WTC11 (cell line): ENCODE data around the gene AK6. TPM values are rescaled to one million over a fixed set of nuclear protein-coding genes. Genes with fewer than 3 reads are reported as not detected.

Source experiments
- ATAC-seq: fragments of 200-7000 bp; cut with Tn5 transposase; 2 replicates; pipeline ENCODE4 v1.10.0; 2021; ENCODE audit warnings: mild to moderate bottlenecking, moderate library complexity
- CTCF ChIA-PET: fragments of 300-600 bp; sonication (Branson Sonifier 250); formaldehyde crosslinking; loops from one replicate; lab custom pipeline; 2021; ENCODE audit warnings: antibody characterized with exemption; lab: Charles Lee
- POLR2A ChIA-PET: fragments of 350-600 bp; sonication (Branson Sonifier 250); formaldehyde crosslinking; loops from one replicate; lab custom pipeline; 2021; ENCODE audit warnings: antibody characterized with exemption; lab: Charles Lee
- DNase-seq: peaks from one replicate; pipeline ENCODE4 v3.0.0; 2021; ENCODE audit warnings: low spot score
- H3K27ac Mint-ChIP-seq: 2 replicates; pipeline ENCODE4 v1.8.0; 2021; ENCODE audit warnings: mixed read lengths
- H3K27me3 Mint-ChIP-seq: 2 replicates; pipeline ENCODE4 v1.8.0; 2021; ENCODE audit warnings: low read depth, mild to moderate bottlenecking, moderate library complexity, mixed read lengths
- H3K36me3 Mint-ChIP-seq: 2 replicates; pipeline ENCODE4 v1.8.0; 2021; ENCODE audit warnings: mixed read lengths
- H3K4me1 Mint-ChIP-seq: 2 replicates; pipeline ENCODE4 v1.8.0; 2022; ENCODE audit warnings: mixed read lengths
- H3K4me3 Mint-ChIP-seq: 2 replicates; pipeline ENCODE4 v1.8.0; 2021; ENCODE audit warnings: mild to moderate bottlenecking, moderate library complexity, mixed read lengths
- H3K9me3 Mint-ChIP-seq: 2 replicates; pipeline ENCODE4 v1.8.0; 2021; ENCODE audit warnings: mixed read lengths
- CREM ChIP-seq: sonication (generic); formaldehyde crosslinking; IDR thresholded peaks from 2 replicates; pipeline ENCODE4 v1.8.1; 2022; ENCODE audit warnings: mild to moderate bottlenecking, missing genetic modification reagents, moderate library complexity
- ERG ChIP-seq: fragments of 250-450 bp; sonication (Bioruptor Pico); IDR thresholded peaks from 2 replicates; pipeline ENCODE4 v1.8.0; 2021; ENCODE audit warnings: mild to moderate bottlenecking
- ETV6 ChIP-seq: sonication (generic); formaldehyde crosslinking; IDR thresholded peaks from 2 replicates; pipeline ENCODE4 v1.8.1; 2022; ENCODE audit warnings: mild to moderate bottlenecking, missing genetic modification reagents
- GRHL2 ChIP-seq: fragments of 250-450 bp; sonication (Bioruptor Pico); IDR thresholded peaks from 2 replicates; pipeline ENCODE4 v1.8.0; 2022; ENCODE audit warnings: mild to moderate bottlenecking, moderate library complexity; ENCODE audit not compliant: insufficient replicate concordance, severe bottlenecking
- GTF2I ChIP-seq: fragments of 250-450 bp; sonication (Bioruptor Pico); conservative IDR thresholded peaks from 2 replicates; pipeline ENCODE4 v1.4.0; 2021; ENCODE audit warnings: mild to moderate bottlenecking
- MAX ChIP-seq: sonication (generic); formaldehyde crosslinking; IDR thresholded peaks from 2 replicates; pipeline ENCODE4 v1.8.0; 2022; ENCODE audit warnings: mild to moderate bottlenecking, missing genetic modification reagents
- MLX ChIP-seq: sonication (generic); formaldehyde crosslinking; IDR thresholded peaks from 2 replicates; pipeline ENCODE4 v1.8.1; 2023; ENCODE audit warnings: mild to moderate bottlenecking, missing genetic modification reagents, moderate library complexity
- MYBL2 ChIP-seq: sonication (generic); formaldehyde crosslinking; IDR thresholded peaks from 2 replicates; pipeline ENCODE4 v1.8.1; 2023; ENCODE audit warnings: mild to moderate bottlenecking, moderate library complexity, missing genetic modification reagents
- NFYB ChIP-seq: sonication (generic); formaldehyde crosslinking; conservative IDR thresholded peaks from 2 replicates; pipeline ENCODE4 v1.8.0; 2022; ENCODE audit warnings: low read depth, missing genetic modification reagents
- NR1H2 ChIP-seq: sonication (generic); formaldehyde crosslinking; IDR thresholded peaks from 2 replicates; pipeline ENCODE4 v1.9.0; 2021; ENCODE audit warnings: mild to moderate bottlenecking, moderate library complexity, missing genetic modification reagents
- PRDM15 ChIP-seq: sonication (generic); formaldehyde crosslinking; IDR thresholded peaks from 2 replicates; pipeline ENCODE4 v1.8.0; 2022; ENCODE audit warnings: missing genetic modification reagents
- SMAD4 ChIP-seq: sonication (generic); formaldehyde crosslinking; IDR thresholded peaks from 2 replicates; pipeline ENCODE4 v1.8.0; 2022; ENCODE audit warnings: mild to moderate bottlenecking, missing genetic modification reagents
- STAT6 ChIP-seq: sonication (generic); formaldehyde crosslinking; conservative IDR thresholded peaks from 2 replicates; pipeline ENCODE4 v1.8.1; 2023; ENCODE audit warnings: mild to moderate bottlenecking, low read depth, missing genetic modification reagents, moderate library complexity
- TEAD1 ChIP-seq: sonication (generic); formaldehyde crosslinking; IDR thresholded peaks from 2 replicates; pipeline ENCODE4 v1.8.0; 2022; ENCODE audit warnings: mild to moderate bottlenecking, missing genetic modification reagents
- TEAD4 ChIP-seq: sonication (generic); formaldehyde crosslinking; IDR thresholded peaks from 2 replicates; pipeline ENCODE4 v1.8.0; 2022; ENCODE audit warnings: mild to moderate bottlenecking, missing genetic modification reagents
- ZNF219 ChIP-seq: sonication (generic); formaldehyde crosslinking; IDR thresholded peaks from 2 replicates; pipeline ENCODE4 v1.8.0; 2023; ENCODE audit warnings: missing genetic modification reagents, mild to moderate bottlenecking, borderline replicate concordance
- total RNA-seq: library from RNA; stranded (reverse); gene quantifications from 3 replicates; pipeline ENCODE4 v1.2.3, GENCODE V29; 2021
- TF ChIP-seq, protein P1 (sequence below): fragments of 250-450 bp; sonication (Bioruptor Pico); IDR thresholded peaks from 2 replicates; pipeline ENCODE4 v1.9.0; 2021; ENCODE audit warnings: mild to moderate bottlenecking
- TF ChIP-seq, protein P2 (sequence below): fragments of 200-600 bp; IDR thresholded peaks from 2 replicates; pipeline ENCODE4 v1.8.0; 2022; ENCODE audit warnings: antibody characterized with exemption

AK6 gene
- total RNA-seq, 1 experiment from 2014 or later: 43.1 TPM

- no peak for TF ChIP-seq STAT6 (CRISPR knock-in tag)
Observed at GRCh38 chr5:69416180-69416579, 46.9 kb upstream of the AK6 start (continued).

DNA sequence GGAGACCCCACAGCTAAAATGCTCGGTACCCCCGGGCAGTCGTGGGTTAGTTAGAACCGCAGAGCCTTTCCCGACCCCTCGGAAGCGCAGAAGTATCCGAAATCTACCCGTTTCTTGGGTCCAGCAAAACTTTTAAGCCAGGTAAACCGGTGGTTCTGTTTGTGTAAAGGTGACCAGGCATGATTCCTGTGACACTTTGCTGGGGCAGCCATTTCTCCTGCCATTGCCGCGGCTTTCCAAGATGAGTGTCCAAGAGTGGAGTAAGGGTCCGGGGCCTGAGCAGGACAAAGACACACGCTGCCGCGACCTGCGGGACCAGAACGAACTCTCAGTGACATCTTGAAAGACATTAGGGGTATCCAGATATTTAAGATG is 46.3 kb upstream of the AK6 start:
- CTCF ChIA-PET: no interaction called here
- Mint-ChIP-seq H3K36me3 (peaks cover 25% of the 10 kb centered on the region), H3K27ac (peak overlapping the region; percentile 96)

DNA sequence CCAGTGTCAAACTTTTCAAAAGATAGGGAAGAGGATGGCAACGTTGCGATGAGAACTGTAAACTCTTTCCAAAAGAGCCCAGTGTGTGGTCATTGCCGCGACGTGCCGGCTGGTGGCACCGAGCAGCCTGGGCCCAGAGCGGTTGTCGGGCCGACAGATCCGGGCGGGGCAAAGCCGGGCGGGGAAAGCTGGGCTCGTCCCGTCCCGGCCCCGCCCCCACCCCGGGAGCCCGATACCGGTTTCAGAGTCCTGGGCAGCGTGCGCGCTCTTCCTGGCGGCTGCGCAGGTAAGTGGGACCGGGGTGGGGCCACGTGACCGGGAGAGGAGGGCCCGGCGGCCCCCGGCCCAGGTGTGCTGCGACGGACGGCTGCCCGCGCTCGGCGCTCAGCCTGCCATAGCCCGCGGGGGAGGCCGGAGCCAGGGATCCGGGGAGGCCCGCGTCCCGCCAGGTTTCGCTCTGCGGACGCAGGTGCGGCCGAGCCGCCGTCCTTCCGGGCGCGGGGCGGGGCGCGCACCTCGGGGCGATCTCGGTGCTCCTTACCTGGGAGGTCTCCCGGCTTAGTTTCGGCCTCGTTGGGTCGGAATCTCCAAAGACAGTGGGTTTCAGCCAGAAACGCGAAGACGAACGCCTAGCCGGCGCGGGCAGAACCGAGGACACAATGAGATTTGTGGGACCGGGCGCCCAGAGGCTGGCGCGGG is 45.7 kb upstream of the AK6 start, which contains the start of gene MARVELD2:
TSS of gene MARVELD2 (plus strand) at position 232 of the 699 bp plus-strand sequence. CDS start 4,270 bp downstream, outside the sequence.
- H3K4me3 Mint-ChIP-seq: peak within 1 kb of the TSS; percentile 91
- CTCF ChIA-PET: no interaction called here
- ATAC-seq: peak; percentile 94
- H3K4me1 Mint-ChIP-seq: peaks cover 17% of the 10 kb centered on the region
- peaks cover 24% of the 10 kb centered on the region for H3K36me3 Mint-ChIP-seq
- POLR2A ChIA-PET: interaction anchor here (0.5 to 1.9 kb wide), 3 partner anchors 13 to 78 kb away, joined by 4 to 6 read pairs (median 6); no protein-coding TSS in a partner anchor
- H3K27ac Mint-ChIP-seq: peak within 1 kb of the TSS; percentile 98
- peak; percentile 94 for DNase-seq
- no peaks in the 10 kb centered on the region for H3K9me3 Mint-ChIP-seq
- H3K27me3 Mint-ChIP-seq: no peaks in the 10 kb centered on the region
- TF ChIP-seq, protein P1, sequence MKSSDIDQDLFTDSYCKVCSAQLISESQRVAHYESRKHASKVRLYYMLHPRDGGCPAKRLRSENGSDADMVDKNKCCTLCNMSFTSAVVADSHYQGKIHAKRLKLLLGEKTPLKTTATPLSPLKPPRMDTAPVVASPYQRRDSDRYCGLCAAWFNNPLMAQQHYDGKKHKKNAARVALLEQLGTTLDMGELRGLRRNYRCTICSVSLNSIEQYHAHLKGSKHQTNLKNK (CRISPR knock-in tag): no peak
- TF ChIP-seq TEAD1 (CRISPR knock-in tag) (peak; percentile 87), MYBL2 (CRISPR knock-in tag) (peak; percentile 54; the same call in 1 of the 2 replicates), PRDM15 (CRISPR knock-in tag) (no peak), SMAD4 (CRISPR knock-in tag) (no peak), MAX (CRISPR knock-in tag) (peak; percentile 90), ERG (CRISPR knock-in tag) (peak; percentile 63; the same call in 1 of the 2 replicates), GTF2I (CRISPR knock-in tag) (no peak), TEAD4 (CRISPR knock-in tag) (no peak), GRHL2 (CRISPR knock-in tag) (no peak)
- TF ChIP-seq, protein P2, sequence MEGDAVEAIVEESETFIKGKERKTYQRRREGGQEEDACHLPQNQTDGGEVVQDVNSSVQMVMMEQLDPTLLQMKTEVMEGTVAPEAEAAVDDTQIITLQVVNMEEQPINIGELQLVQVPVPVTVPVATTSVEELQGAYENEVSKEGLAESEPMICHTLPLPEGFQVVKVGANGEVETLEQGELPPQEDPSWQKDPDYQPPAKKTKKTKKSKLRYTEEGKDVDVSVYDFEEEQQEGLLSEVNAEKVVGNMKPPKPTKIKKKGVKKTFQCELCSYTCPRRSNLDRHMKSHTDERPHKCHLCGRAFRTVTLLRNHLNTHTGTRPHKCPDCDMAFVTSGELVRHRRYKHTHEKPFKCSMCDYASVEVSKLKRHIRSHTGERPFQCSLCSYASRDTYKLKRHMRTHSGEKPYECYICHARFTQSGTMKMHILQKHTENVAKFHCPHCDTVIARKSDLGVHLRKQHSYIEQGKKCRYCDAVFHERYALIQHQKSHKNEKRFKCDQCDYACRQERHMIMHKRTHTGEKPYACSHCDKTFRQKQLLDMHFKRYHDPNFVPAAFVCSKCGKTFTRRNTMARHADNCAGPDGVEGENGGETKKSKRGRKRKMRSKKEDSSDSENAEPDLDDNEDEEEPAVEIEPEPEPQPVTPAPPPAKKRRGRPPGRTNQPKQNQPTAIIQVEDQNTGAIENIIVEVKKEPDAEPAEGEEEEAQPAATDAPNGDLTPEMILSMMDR: no peak

More for the DNA sequence above, 46.3 kb upstream of the AK6 start:
- peak overlapping the region; percentile 91 for H3K4me3 Mint-ChIP-seq
- ATAC-seq: peak; percentile 11
- TF ChIP-seq NR1H2 (CRISPR knock-in tag) (no peak), NFYB (CRISPR knock-in tag) (no peak), ERG (CRISPR knock-in tag) (no peak), ZNF219 (no peak), ETV6 (no peak), MLX (no peak), CREM (CRISPR knock-in tag) (no peak)
- H3K4me1 Mint-ChIP-seq: peaks cover 17% of the 10 kb centered on the region
- no peaks in the 10 kb centered on the region for H3K27me3 Mint-ChIP-seq
- peaks cover 1% of the 10 kb centered on the region for H3K9me3 Mint-ChIP-seq
- POLR2A ChIA-PET: interaction anchor here (0.5 to 1.9 kb wide), 2 partner anchors 13 to 78 kb away, joined by 6 read pairs; no protein-coding TSS in a partner anchor
- DNase-seq: peak; percentile 36
